RWPE2 (cell line): Measurements from ENCODE around the gene PLPPR1.
"Not testable (repeated sequence)": the region's sequence is repeated elsewhere in the genome, so short reads cannot be mapped to it uniquely, and the experiment has no call there.

Source experiments
- ATAC-seq: fragments of 200-7000 bp; cut with Tn5 transposase; 3 replicates; pipeline ENCODE4 v1.9.1; 2021; ENCODE audit warnings: low read depth
- DNase-seq: peaks from one replicate; pipeline ENCODE4 v3.0.0-alpha.2; 2020; ENCODE audit warnings: low spot score
- H3K27ac ChIP-seq: fragments of 450-650 bp; 2 replicates; pipeline ENCODE4 v1.5.1; 2017; ENCODE audit warnings: mild to moderate bottlenecking; ENCODE audit not compliant: poor library complexity, severe bottlenecking
- H3K27me3 ChIP-seq: fragments of 250-450 bp; sonication (Bioruptor Pico); 2 replicates; pipeline ENCODE4 v1.5.1; 2021; ENCODE audit warnings: mild to moderate bottlenecking, moderate library complexity; ENCODE audit not compliant: insufficient read depth, poor library complexity, severe bottlenecking
- H3K36me3 ChIP-seq: fragments of 250-450 bp; sonication (Bioruptor Pico); 2 replicates; pipeline ENCODE4 v1.5.1; 2020; ENCODE audit warnings: low read depth, mild to moderate bottlenecking, moderate library complexity
- H3K4me1 ChIP-seq: fragments of 250-450 bp; sonication (Bioruptor Pico); 2 replicates; pipeline ENCODE4 v1.5.1; 2021; ENCODE audit warnings: mild to moderate bottlenecking, moderate library complexity; ENCODE audit not compliant: insufficient read depth, poor library complexity, severe bottlenecking
- H3K4me3 ChIP-seq: fragments of 250-450 bp; sonication (Bioruptor Pico); 2 replicates; pipeline ENCODE4 v1.5.1; 2021; ENCODE audit warnings: mild to moderate bottlenecking, moderate library complexity; ENCODE audit not compliant: severe bottlenecking
- H3K9me3 ChIP-seq: fragments of 250-450 bp; sonication (Bioruptor Pico); 2 replicates; pipeline ENCODE4 v1.5.1; 2021; ENCODE audit warnings: mild to moderate bottlenecking, moderate library complexity; ENCODE audit not compliant: severe bottlenecking
- TF ChIP-seq, protein P1 (sequence below): fragments of 450-650 bp; IDR thresholded peaks from one replicate; pipeline ENCODE4 v1.5.1; 2017; ENCODE audit warnings: mild to moderate bottlenecking, moderate library complexity; ENCODE audit not compliant: poor library complexity, severe bottlenecking

PLPPR1 gene

DNA sequence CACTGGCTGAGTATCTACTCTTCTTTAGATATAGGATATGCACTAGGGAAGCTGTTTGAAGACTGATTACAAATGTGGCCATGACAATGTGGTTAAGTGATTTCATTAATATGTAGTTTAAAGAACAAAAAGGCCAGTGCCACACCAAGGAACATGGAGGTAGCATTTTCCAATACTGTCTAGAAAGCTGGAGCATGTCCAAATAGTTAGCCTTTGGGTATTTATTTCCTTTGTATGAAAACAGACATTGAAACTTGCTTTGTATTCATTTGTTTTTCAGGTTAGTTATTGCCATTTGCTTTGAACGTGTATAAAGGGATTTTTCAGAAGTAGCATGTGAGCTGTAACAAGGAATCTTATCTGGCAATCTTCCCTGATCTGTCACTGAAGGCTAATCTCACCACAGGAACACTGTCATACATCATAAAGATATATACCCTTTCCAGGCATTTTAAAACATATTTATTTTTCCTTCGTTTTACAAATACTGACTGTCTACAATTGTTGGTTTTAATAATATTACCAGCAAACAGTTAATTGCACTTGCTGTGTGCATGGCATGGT is 93.4 kb downstream of the PLPPR1 start:
- ATAC-seq (no peak), DNase-seq (no peak)
- Histone ChIP-seq H3K27ac (no peak overlapping the region), H3K4me3 (no peak overlapping the region), H3K36me3 (no peaks in the 10 kb centered on the region), H3K4me1 (no peaks in the 10 kb centered on the region), H3K9me3 (no peaks in the 10 kb centered on the region), H3K27me3 (no peaks in the 10 kb centered on the region)
- TF ChIP-seq, protein P1, sequence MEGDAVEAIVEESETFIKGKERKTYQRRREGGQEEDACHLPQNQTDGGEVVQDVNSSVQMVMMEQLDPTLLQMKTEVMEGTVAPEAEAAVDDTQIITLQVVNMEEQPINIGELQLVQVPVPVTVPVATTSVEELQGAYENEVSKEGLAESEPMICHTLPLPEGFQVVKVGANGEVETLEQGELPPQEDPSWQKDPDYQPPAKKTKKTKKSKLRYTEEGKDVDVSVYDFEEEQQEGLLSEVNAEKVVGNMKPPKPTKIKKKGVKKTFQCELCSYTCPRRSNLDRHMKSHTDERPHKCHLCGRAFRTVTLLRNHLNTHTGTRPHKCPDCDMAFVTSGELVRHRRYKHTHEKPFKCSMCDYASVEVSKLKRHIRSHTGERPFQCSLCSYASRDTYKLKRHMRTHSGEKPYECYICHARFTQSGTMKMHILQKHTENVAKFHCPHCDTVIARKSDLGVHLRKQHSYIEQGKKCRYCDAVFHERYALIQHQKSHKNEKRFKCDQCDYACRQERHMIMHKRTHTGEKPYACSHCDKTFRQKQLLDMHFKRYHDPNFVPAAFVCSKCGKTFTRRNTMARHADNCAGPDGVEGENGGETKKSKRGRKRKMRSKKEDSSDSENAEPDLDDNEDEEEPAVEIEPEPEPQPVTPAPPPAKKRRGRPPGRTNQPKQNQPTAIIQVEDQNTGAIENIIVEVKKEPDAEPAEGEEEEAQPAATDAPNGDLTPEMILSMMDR, result no peak

DNA sequence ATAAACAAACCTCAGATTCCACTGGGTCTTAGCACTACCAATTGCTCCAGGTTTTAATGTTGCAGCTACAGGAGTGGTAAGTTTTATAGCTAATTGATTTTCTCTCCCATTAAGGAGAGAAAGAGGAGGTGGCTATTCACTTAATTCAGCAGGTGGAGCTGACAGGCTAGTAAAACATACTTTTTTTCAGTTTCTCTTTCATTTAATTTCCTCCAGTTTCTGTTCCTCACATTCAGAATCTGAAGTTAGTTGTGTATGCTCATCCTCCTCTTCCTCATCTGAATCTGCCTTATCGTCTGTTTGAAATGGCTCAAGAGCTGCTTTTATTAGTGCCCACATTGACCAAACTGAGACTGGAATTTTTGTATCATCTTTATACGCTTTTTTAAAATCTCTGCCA is 98.0 kb downstream of the PLPPR1 start:
- DNase-seq, result no peak
- Histone ChIP-seq H3K4me1 (no peaks in the 10 kb centered on the region), H3K4me3 (no peak overlapping the region), H3K27me3 (no peaks in the 10 kb centered on the region), H3K36me3 (no peaks in the 10 kb centered on the region), H3K9me3 (no peaks in the 10 kb centered on the region), H3K27ac (no peak overlapping the region)
- no peak for ATAC-seq
- TF ChIP-seq, protein P1, result no peak

DNA sequence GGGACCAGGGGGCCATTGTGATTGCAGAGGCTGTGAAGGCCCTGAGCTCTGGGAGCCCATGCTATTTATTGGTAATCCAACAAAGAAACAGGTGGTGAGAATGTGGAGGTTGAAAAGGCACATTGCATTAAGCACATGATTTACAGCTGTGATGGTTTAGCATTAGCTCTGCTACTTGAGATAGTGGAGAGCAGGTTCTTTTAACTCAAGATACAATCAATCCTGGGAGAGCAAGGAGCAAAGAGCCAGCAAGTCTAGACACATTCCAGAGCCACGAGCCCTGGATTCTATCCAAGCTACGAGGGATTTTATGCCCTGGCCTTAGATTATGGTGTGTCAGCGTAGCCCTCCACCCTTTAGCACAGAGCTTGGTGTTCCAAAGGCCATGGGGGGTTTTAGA is 98.8 kb downstream of the PLPPR1 start:
- not testable (repeated sequence) for DNase-seq, H3K4me1 ChIP-seq, H3K27me3 ChIP-seq, ATAC-seq, H3K9me3 ChIP-seq, H3K4me3 ChIP-seq, H3K36me3 ChIP-seq, H3K27ac ChIP-seq

DNA sequence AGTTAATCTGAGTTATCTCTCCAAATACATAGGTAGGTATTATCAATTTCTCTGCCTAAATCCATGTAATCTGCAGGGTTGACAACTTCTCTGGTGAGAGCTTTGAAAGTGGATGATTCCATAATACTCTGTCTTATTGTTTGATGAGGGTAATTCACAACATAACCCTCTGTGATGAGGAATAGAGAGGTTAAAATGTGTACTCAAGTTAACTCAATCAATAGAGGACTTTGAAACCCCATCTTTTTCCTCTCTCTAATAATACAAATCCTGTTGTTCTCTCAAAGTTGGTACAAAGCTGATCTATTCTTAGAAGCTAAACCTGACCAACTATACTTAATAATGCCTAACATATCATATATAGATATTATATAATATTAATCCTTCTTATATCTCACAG is 100.1 kb downstream of the PLPPR1 start:
- Histone ChIP-seq H3K27ac (no peak overlapping the region), H3K4me1 (no peaks in the 10 kb centered on the region), H3K4me3 (no peak overlapping the region), H3K27me3 (no peaks in the 10 kb centered on the region), H3K36me3 (no peaks in the 10 kb centered on the region), H3K9me3 (no peaks in the 10 kb centered on the region)
- no peak for ATAC-seq
- no peak for DNase-seq
- TF ChIP-seq, protein P1, result no peak

DNA sequence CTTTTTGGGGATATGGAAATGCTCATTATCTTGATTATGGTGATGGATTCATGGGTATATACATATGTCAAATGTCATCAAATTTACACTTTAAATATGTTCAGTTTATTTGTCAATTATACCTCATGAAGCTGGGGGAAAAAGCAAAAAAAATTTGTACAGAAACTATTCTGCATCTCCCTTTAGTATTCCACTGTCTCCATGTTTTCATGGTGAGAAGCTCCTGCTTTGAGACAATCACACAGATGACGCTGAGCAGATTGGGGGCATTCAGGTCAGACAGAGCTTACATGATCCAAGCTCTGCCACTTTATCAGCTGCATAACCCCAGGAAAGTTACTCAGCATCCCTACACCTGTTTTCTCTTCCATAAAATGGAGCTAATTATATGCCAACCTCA is 101.5 kb downstream of the PLPPR1 start:
- DNase-seq (no peak), ATAC-seq (no peak)
- no peak overlapping the region for H3K27ac ChIP-seq

More for the DNA sequence above, 101.5 kb downstream of the PLPPR1 start:
- no peaks in the 10 kb centered on the region for H3K36me3 ChIP-seq
- H3K4me1 ChIP-seq, result no peaks in the 10 kb centered on the region
- TF ChIP-seq, protein P1, result no peak
- H3K9me3 ChIP-seq, result no peaks in the 10 kb centered on the region
- no peaks in the 10 kb centered on the region for H3K27me3 ChIP-seq
- H3K4me3 ChIP-seq, result no peak overlapping the region
